GM23338 (cell line): ENCODE data around the gene PDE4D. TPM values are rescaled to one million over a fixed set of nuclear protein-coding genes. Genes with fewer than 3 reads are reported as not detected.
"Not testable (repeated sequence)": the region's sequence is repeated elsewhere in the genome, so short reads cannot be mapped to it uniquely, and the experiment has no call there.

Experiments
- ATAC-seq: fragments of 200-7000 bp; cut with Tn5 transposase; 3 replicates; pipeline ENCODE4 v1.9.1; 2020
- DNase-seq: peaks from one replicate; pipeline ENCODE4 v3.0.0-alpha.2; 2015; ENCODE audit warnings: low spot score
- H2AFZ ChIP-seq: fragments of 200-600 bp; sonication (generic); 2 replicates; pipeline ENCODE4 v1.8.0; 2016; ENCODE audit warnings: antibody characterized with exemption, mild to moderate bottlenecking, moderate library complexity
- H3F3A ChIP-seq: fragments of 200-600 bp; sonication (generic); replicated peaks from 2 replicates; pipeline ENCODE4 v1.8.0; 2017; ENCODE audit warnings: antibody characterized with exemption, mixed run types, low read depth
- H3K27ac ChIP-seq: fragments of 200-600 bp; sonication (generic); 2 replicates; pipeline ENCODE4 v1.6.1; 2016; ENCODE audit warnings: low read depth
- H3K27me3 ChIP-seq: fragments of 200-600 bp; sonication (generic); 2 replicates; pipeline ENCODE4 v1.8.0; 2016; ENCODE audit warnings: mild to moderate bottlenecking, mixed run types, moderate library complexity; ENCODE audit not compliant: insufficient read depth
- H3K36me3 ChIP-seq: fragments of 200-600 bp; sonication (generic); 2 replicates; pipeline ENCODE4 v1.8.0; 2016; ENCODE audit warnings: mild to moderate bottlenecking; ENCODE audit not compliant: insufficient read depth
- H3K4me1 ChIP-seq: fragments of 200-600 bp; sonication (generic); 2 replicates; pipeline ENCODE4 v1.8.0; 2016; ENCODE audit warnings: mild to moderate bottlenecking, moderate library complexity; ENCODE audit not compliant: insufficient read depth
- H3K4me2 ChIP-seq: fragments of 200-600 bp; sonication (generic); 2 replicates; pipeline ENCODE4 v1.7.1; 2017; ENCODE audit warnings: mixed run types
- H3K4me3 ChIP-seq: fragments of 200-600 bp; sonication (generic); 2 replicates; pipeline ENCODE4 v1.6.1; 2016; ENCODE audit warnings: mixed run types
- H3K79me2 ChIP-seq: fragments of 200-600 bp; sonication (generic); replicated peaks from 2 replicates; pipeline ENCODE4 v1.8.0; 2017; ENCODE audit warnings: mild to moderate bottlenecking; ENCODE audit not compliant: insufficient read depth
- H3K9me2 ChIP-seq: fragments of 200-600 bp; sonication (generic); 2 replicates; pipeline ENCODE4 v1.8.0; 2017; ENCODE audit not compliant: insufficient read depth
- H4K20me1 ChIP-seq: fragments of 200-600 bp; sonication (generic); replicated peaks from 2 replicates; pipeline ENCODE4 v1.8.0; 2017; ENCODE audit warnings: mild to moderate bottlenecking; ENCODE audit not compliant: insufficient read depth
- H3K27ac Mint-ChIP-seq: 2 replicates; pipeline ENCODE4 v1.8.0; 2020; ENCODE audit warnings: inconsistent platforms, mild to moderate bottlenecking, moderate library complexity, mixed read lengths
- H3K27me3 Mint-ChIP-seq: 3 replicates; pipeline ENCODE4 v1.8.0; 2022; ENCODE audit warnings: low read depth, mild to moderate bottlenecking, moderate library complexity, mixed read lengths, inconsistent platforms; ENCODE audit not compliant: insufficient read depth, poor library complexity
- H3K36me3 Mint-ChIP-seq: 3 replicates; pipeline ENCODE4 v1.8.0; 2021; ENCODE audit warnings: low read depth, mild to moderate bottlenecking, inconsistent platforms, moderate library complexity, mixed read lengths
- H3K4me1 Mint-ChIP-seq: 3 replicates; pipeline ENCODE4 v1.8.0; 2020; ENCODE audit warnings: mild to moderate bottlenecking, inconsistent platforms, mixed read lengths
- H3K4me3 Mint-ChIP-seq: 3 replicates; pipeline ENCODE4 v1.8.0; 2021; ENCODE audit warnings: moderate library complexity, mild to moderate bottlenecking, inconsistent platforms, mixed read lengths
- H3K9me3 Mint-ChIP-seq: 3 replicates; pipeline ENCODE4 v1.8.0; 2020; ENCODE audit warnings: moderate library complexity, mild to moderate bottlenecking, inconsistent platforms, mixed read lengths
- CREB1 ChIP-seq: fragments of 250-450 bp; sonication (Bioruptor Pico); IDR thresholded peaks from 2 replicates; pipeline ENCODE4 v1.5.0; 2020; ENCODE audit warnings: low read depth, mild to moderate bottlenecking, moderate library complexity
- CTCF ChIP-seq, 2 experiments: fragments of 200-600 bp in 1 of 2; sonication (generic) in 1 of 2; conservative IDR thresholded peaks; 2 replicates each; pipeline versions ENCODE4 v1.5.1 to v1.6.1; 2016 to 2017; ENCODE audit warnings: antibody characterized with exemption in 2 of 2, low read depth in 2 of 2, mild to moderate bottlenecking in 2 of 2, moderate library complexity in 1 of 2
- ZNF114 ChIP-seq: fragments of 250-450 bp; sonication (Bioruptor Pico); IDR thresholded peaks from 2 replicates; pipeline ENCODE4 v1.5.0; 2020; ENCODE audit warnings: mild to moderate bottlenecking, moderate library complexity
- ZNF331 ChIP-seq: fragments of 250-450 bp; sonication (Bioruptor Pico); IDR thresholded peaks from 2 replicates; pipeline ENCODE4 v1.5.0; 2020; ENCODE audit warnings: low read depth, mild to moderate bottlenecking, moderate library complexity
- polyA plus RNA-seq: library from polyadenylated mRNA; unstranded; fragments of >200 nt; fragmentation: Nextera tagmentation; extraction: Ambion mirVana; gene quantifications from 2 replicates; pipeline ENCODE4 v1.2.1, GENCODE V29; 2016
- total RNA-seq: library from RNA; depleted of rRNA; stranded (reverse); fragments of >200 nt; shearing (Covaris generic); gene quantifications from 2 replicates; pipeline ENCODE4 v1.2.3, GENCODE V29; 2014
- TF ChIP-seq, protein P1 (sequence below): fragments of 250-450 bp; sonication (Bioruptor Pico); IDR thresholded peaks from 2 replicates; pipeline ENCODE4 v1.5.0; 2020; ENCODE audit warnings: mild to moderate bottlenecking, moderate library complexity

PDE4D gene
- total and polyA plus RNA-seq, 2 experiments from 2014 or later, result 2.1 to 4.7 TPM

GRCh38 chr5:59385700-59386099 lies 507.8 kb downstream of the PDE4D start (continued):
- TF ChIP-seq CTCF (conservative IDR thresholded peaks at IDR 0.05; ENCODE audit: low read depth in 2 of 2), result no peak
- TF ChIP-seq, protein P1, sequence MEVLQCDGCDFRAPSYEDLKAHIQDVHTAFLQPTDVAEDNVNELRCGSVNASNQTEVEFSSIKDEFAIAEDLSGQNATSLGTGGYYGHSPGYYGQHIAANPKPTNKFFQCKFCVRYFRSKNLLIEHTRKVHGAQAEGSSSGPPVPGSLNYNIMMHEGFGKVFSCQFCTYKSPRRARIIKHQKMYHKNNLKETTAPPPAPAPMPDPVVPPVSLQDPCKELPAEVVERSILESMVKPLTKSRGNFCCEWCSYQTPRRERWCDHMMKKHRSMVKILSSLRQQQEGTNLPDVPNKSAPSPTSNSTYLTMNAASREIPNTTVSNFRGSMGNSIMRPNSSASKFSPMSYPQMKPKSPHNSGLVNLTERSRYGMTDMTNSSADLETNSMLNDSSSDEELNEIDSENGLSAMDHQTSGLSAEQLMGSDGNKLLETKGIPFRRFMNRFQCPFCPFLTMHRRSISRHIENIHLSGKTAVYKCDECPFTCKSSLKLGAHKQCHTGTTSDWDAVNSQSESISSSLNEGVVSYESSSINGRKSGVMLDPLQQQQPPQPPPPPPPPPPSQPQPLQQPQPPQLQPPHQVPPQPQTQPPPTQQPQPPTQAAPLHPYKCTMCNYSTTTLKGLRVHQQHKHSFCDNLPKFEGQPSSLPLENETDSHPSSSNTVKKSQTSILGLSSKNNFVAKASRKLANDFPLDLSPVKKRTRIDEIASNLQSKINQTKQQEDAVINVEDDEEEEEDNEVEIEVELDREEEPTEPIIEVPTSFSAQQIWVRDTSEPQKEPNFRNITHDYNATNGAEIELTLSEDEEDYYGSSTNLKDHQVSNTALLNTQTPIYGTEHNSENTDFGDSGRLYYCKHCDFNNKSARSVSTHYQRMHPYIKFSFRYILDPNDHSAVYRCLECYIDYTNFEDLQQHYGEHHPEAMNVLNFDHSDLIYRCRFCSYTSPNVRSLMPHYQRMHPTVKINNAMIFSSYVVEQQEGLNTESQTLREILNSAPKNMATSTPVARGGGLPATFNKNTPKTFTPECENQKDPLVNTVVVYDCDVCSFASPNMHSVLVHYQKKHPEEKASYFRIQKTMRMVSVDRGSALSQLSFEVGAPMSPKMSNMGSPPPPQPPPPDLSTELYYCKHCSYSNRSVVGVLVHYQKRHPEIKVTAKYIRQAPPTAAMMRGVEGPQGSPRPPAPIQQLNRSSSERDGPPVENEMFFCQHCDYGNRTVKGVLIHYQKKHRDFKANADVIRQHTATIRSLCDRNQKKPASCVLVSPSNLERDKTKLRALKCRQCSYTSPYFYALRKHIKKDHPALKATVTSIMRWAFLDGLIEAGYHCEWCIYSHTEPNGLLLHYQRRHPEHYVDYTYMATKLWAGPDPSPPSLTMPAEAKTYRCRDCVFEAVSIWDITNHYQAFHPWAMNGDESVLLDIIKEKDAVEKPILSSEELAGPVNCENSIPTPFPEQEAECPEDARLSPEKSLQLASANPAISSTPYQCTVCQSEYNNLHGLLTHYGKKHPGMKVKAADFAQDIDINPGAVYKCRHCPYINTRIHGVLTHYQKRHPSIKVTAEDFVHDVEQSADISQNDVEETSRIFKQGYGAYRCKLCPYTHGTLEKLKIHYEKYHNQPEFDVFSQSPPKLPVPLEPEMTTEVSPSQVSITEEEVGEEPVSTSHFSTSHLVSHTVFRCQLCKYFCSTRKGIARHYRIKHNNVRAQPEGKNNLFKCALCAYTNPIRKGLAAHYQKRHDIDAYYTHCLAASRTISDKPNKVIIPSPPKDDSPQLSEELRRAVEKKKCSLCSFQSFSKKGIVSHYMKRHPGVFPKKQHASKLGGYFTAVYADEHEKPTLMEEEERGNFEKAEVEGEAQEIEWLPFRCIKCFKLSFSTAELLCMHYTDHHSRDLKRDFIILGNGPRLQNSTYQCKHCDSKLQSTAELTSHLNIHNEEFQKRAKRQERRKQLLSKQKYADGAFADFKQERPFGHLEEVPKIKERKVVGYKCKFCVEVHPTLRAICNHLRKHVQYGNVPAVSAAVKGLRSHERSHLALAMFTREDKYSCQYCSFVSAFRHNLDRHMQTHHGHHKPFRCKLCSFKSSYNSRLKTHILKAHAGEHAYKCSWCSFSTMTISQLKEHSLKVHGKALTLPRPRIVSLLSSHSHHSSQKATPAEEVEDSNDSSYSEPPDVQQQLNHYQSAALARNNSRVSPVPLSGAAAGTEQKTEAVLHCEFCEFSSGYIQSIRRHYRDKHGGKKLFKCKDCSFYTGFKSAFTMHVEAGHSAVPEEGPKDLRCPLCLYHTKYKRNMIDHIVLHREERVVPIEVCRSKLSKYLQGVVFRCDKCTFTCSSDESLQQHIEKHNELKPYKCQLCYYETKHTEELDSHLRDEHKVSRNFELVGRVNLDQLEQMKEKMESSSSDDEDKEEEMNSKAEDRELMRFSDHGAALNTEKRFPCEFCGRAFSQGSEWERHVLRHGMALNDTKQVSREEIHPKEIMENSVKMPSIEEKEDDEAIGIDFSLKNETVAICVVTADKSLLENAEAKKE (CRISPR knock-in tag), result no peak

- no peaks in the 10 kb centered on the region for H3K4me1 ChIP-seq
- no peaks in the 10 kb centered on the region for H3K79me2 ChIP-seq
- DNase-seq (peak; percentile 59), ATAC-seq (no peak)
- H3K4me3 ChIP-seq, result no peak overlapping the region
- Mint-ChIP-seq H3K27me3 (peaks cover 1% of the 10 kb centered on the region), H3K4me3 (no peak overlapping the region), H3K4me1 (no peaks in the 10 kb centered on the region), H3K36me3 (no peaks in the 10 kb centered on the region), H3K9me3 (peaks cover 5% of the 10 kb centered on the region; the same call in 1 of the 3 replicates), H3K27ac (no peak overlapping the region)
- H3K27me3 ChIP-seq, result no peaks in the 10 kb centered on the region
- no peaks in the 10 kb centered on the region for H3F3A ChIP-seq
- H4K20me1 ChIP-seq, result no peaks in the 10 kb centered on the region
- H2AFZ ChIP-seq, result no peak overlapping the region
- H3K4me2 ChIP-seq, result no peak overlapping the region
- H3K36me3 ChIP-seq, result no peaks in the 10 kb centered on the region
- peak; percentile 49 to 64 for TF ChIP-seq CTCF (conservative IDR thresholded peaks at IDR 0.05; ENCODE audit: low read depth in 2 of 2)
- TF ChIP-seq ZNF331 (CRISPR knock-in tag), result no peak
- TF ChIP-seq ZNF114 (CRISPR knock-in tag), result no peak
- TF ChIP-seq CREB1, result no peak
- no peak overlapping the region for H3K27ac ChIP-seq
- no peaks in the 10 kb centered on the region for H3K9me2 ChIP-seq
These were observed 513.1 kb downstream of the PDE4D start for GRCh38 chr5:59380350-59380951.

- not testable (repeated sequence) for H3K27me3 Mint-ChIP-seq, H3K27ac Mint-ChIP-seq, H3K4me3 ChIP-seq, H3K36me3 Mint-ChIP-seq, H3K36me3 ChIP-seq, ATAC-seq, H3K79me2 ChIP-seq, H3K4me2 ChIP-seq, H3K4me1 ChIP-seq, H2AFZ ChIP-seq, H3K4me3 Mint-ChIP-seq, H3K27ac ChIP-seq, DNase-seq, H3K9me2 ChIP-seq, H3K4me1 Mint-ChIP-seq, H3K27me3 ChIP-seq, H4K20me1 ChIP-seq, H3F3A ChIP-seq
- peaks cover 12% of the 10 kb centered on the region; the same call in 2 of the 3 replicates for H3K9me3 Mint-ChIP-seq
These were observed 519.5 kb downstream of the PDE4D start for GRCh38 chr5:59374036-59374435.
